ENCODE measurements around the gene FOXO6.

FOXO6 gene

DNA sequence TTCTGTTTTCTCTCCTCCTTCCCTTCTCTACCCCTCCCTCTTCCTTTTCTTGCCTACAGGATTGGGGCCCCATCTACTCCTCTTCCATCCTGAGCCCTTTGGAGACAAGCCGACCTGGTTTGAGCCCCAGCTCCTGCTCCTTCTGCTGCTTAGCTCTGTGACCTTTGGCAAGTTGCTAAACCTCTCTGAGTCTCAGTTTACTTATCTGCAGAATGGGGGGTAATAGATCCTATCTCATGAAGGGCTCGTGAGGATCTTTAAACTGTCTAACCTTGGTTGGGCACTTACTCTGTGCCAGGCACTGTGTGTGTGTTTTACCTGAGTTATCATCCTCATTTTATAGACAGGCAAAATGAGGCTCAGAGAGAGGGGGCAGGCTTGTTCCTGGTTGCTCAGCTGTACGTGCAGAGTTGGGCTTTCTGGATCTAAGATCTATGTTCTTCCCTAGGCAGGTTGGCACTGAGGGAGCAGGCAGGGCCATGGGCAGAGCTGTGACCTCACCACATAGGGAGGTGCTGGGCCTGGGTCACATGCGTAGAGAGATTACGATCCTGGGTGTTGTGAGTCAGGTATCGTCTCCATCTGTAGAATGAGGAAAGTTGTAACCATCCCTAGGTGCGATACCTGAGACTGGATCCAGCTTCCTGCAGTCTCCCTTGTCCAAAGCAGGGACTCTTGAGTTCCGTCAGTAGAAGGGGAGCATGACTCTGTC, 58.5 kb downstream of the FOXO6 start:
- no peak for TF ChIP-seq CTCF (conservative IDR thresholded peaks at IDR 0.05)

GRCh38 chr1:41420351-41420750, 59.1 kb downstream of the FOXO6 start:
- TF ChIP-seq CTCF (conservative IDR thresholded peaks at IDR 0.05): no peak
- no peak overlapping the region for H3K27ac ChIP-seq

More for the DNA sequence above, 58.5 kb downstream of the FOXO6 start:
- H3K27ac ChIP-seq: no peak overlapping the region

GRCh38 chr1:41420860-41421259, 59.6 kb downstream of the FOXO6 start:
- no peak for TF ChIP-seq CTCF (conservative IDR thresholded peaks at IDR 0.05)
- no peak overlapping the region for H3K27ac ChIP-seq

- H3K27ac ChIP-seq: no peak overlapping the region
- TF ChIP-seq CTCF (conservative IDR thresholded peaks at IDR 0.05): no peak
Measured at GRCh38 chr1:41422306-41422705, 61.1 kb downstream of the FOXO6 start.

GRCh38 chr1:41423511-41424191, 62.4 kb downstream of the FOXO6 start:
- no peak overlapping the region for H3K27ac ChIP-seq
- TF ChIP-seq CTCF (conservative IDR thresholded peaks at IDR 0.05): no peak; the same call in 1 of the 2 replicates

GRCh38 chr1:41424581-41425118, 63.4 kb downstream of the FOXO6 start:
- H3K27ac ChIP-seq: no peak overlapping the region
- TF ChIP-seq CTCF (conservative IDR thresholded peaks at IDR 0.05): no peak

- no peak overlapping the region for H3K27ac ChIP-seq
- TF ChIP-seq CTCF (conservative IDR thresholded peaks at IDR 0.05): no peak
Measured at GRCh38 chr1:41425369-41425768, 64.1 kb downstream of the FOXO6 start.
